ENCODE data around the gene CEP290.

CEP290 gene

DNA sequence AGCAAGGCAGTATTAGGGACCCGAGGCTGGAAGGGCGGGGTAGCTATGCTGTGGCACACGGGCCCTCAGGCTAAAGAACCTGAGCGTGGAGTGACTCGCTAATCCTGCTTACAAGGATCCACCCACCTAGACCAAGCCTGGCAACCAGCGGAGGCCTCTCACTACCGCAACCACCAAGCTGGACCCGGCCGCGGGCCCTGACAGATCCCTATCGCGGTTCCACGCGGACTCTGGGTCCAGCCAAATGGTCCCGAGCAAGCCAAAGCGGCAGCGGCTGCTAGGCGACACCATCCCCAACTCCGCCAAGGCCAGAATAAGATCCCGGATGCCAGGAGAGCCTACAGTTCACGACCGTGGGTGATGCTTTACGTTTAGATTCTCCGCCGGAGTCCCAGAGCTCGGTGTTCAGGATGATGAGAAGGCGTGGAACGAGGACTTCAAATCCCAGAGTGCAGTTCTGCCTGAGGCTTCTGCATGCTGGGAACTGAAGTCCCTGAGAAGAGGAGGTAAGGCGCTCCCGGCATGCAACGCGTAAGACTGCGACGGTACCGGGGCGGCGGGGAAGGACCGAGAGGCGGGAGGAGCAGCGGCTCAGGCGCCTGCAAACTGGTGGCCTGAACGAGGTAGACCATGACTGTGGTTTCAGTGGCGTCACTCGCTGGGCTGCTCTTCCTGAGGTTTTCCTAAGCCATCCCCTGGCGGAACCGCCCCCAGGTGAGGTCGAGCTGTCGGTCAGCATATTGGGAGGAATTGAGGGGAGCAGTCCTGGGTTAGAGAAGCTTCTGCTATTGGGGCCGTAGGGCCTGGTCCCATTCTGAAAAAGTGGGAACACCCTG, at the start of gene CEP290, which contains the start of gene TMTC3 (continued):
- no peak for TF ChIP-seq ZNF266 (tag by site-specific recombination; IDR thresholded peaks at IDR 0.05; ENCODE audit: low read depth)
- TF ChIP-seq ZNF121 (tag by site-specific recombination; IDR thresholded peaks at IDR 0.05): peak; percentile 99
- TF ChIP-seq YY2 (tag by site-specific recombination; IDR thresholded peaks at IDR 0.05): no peak
- TF ChIP-seq ZFP3 (tag by site-specific recombination; IDR thresholded peaks at IDR 0.05; ENCODE audit: low read depth): no peak
- peak; percentile 26 for TF ChIP-seq ZNF561 (tag by site-specific recombination; IDR thresholded peaks at IDR 0.05; ENCODE audit: borderline replicate concordance)
- TF ChIP-seq ZNF2 (tag by site-specific recombination; IDR thresholded peaks at IDR 0.05): peak; percentile 57
- no peak for TF ChIP-seq ZNF223 (tag by site-specific recombination; IDR thresholded peaks at IDR 0.05)
- no peak for TF ChIP-seq ZNF510 (tag by site-specific recombination; IDR thresholded peaks at IDR 0.05; ENCODE audit: insufficient replicate concordance)
- peak; percentile 89 for TF ChIP-seq ZBTB6 (tag by site-specific recombination; IDR thresholded peaks at IDR 0.05)
- TF ChIP-seq ZNF521 (tag by site-specific recombination; IDR thresholded peaks at IDR 0.05): no peak
- TF ChIP-seq ZNF660 (tag by site-specific recombination; IDR thresholded peaks at IDR 0.05): peak; percentile 72; the same call in 1 of the 2 replicates
- no peak for TF ChIP-seq ZNF37A (tag by site-specific recombination; IDR thresholded peaks at IDR 0.05)
- no peak for TF ChIP-seq ZNF621 (tag by site-specific recombination; IDR thresholded peaks at IDR 0.05)
- no peak for TF ChIP-seq ZNF658 (tag by site-specific recombination; IDR thresholded peaks at IDR 0.05)
- no peak for TF ChIP-seq ZNF133 (tag by site-specific recombination; IDR thresholded peaks at IDR 0.05)
- TF ChIP-seq ZSCAN4 (tag by site-specific recombination; IDR thresholded peaks at IDR 0.05): no peak; the same call in 1 of the 2 replicates
- no peak for TF ChIP-seq ZNF837 (tag by site-specific recombination; IDR thresholded peaks at IDR 0.05)
- peak; percentile 96 for TF ChIP-seq ZNF341 (tag by site-specific recombination; IDR thresholded peaks at IDR 0.05; ENCODE audit: low read depth)
- TF ChIP-seq ZFP69B (tag by site-specific recombination; IDR thresholded peaks at IDR 0.05): no peak
- peak; percentile 94 for TF ChIP-seq ZBTB48 (tag by site-specific recombination; IDR thresholded peaks at IDR 0.05)
- TF ChIP-seq TRIM28 (IDR thresholded peaks at IDR 0.05; ENCODE audit: borderline replicate concordance, low read length): 0 out of 2 replicates have a peak, but pooled peaks have one; percentile 31
- TF ChIP-seq ZFP37 (tag by site-specific recombination; IDR thresholded peaks at IDR 0.05): peak; percentile 52; the same call in 1 of the 2 replicates
- TF ChIP-seq ZIC2 (tag by site-specific recombination; IDR thresholded peaks at IDR 0.05): no peak
- TF ChIP-seq ZNF610 (tag by site-specific recombination; IDR thresholded peaks at IDR 0.05; ENCODE audit: borderline replicate concordance): 0 out of 2 replicates have a peak, but pooled peaks have one; percentile 45
- TF ChIP-seq ZNF155 (tag by site-specific recombination; IDR thresholded peaks at IDR 0.05): no peak
- TF ChIP-seq ZNF302 (tag by site-specific recombination; IDR thresholded peaks at IDR 0.05; ENCODE audit: low read depth): no peak
- TF ChIP-seq, protein P1, sequence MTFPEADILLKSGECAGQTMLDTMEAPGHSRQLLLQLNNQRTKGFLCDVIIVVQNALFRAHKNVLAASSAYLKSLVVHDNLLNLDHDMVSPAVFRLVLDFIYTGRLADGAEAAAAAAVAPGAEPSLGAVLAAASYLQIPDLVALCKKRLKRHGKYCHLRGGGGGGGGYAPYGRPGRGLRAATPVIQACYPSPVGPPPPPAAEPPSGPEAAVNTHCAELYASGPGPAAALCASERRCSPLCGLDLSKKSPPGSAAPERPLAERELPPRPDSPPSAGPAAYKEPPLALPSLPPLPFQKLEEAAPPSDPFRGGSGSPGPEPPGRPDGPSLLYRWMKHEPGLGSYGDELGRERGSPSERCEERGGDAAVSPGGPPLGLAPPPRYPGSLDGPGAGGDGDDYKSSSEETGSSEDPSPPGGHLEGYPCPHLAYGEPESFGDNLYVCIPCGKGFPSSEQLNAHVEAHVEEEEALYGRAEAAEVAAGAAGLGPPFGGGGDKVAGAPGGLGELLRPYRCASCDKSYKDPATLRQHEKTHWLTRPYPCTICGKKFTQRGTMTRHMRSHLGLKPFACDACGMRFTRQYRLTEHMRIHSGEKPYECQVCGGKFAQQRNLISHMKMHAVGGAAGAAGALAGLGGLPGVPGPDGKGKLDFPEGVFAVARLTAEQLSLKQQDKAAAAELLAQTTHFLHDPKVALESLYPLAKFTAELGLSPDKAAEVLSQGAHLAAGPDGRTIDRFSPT (tag by site-specific recombination; IDR thresholded peaks at IDR 0.05): 0 out of 2 replicates have a peak, but pooled peaks have one; percentile 10
- peak; percentile 67 for TF ChIP-seq ZNF629 (tag by site-specific recombination; IDR thresholded peaks at IDR 0.05)
- peak; percentile 46; the same call in 1 of the 2 replicates for TF ChIP-seq KLF1 (tag by site-specific recombination; IDR thresholded peaks at IDR 0.05)
- no peak for TF ChIP-seq TCF7L2 (IDR thresholded peaks at IDR 0.05; ENCODE audit: borderline replicate concordance, low read depth, low read length)
- TF ChIP-seq ZNF692 (tag by site-specific recombination; IDR thresholded peaks at IDR 0.05): 0 out of 2 replicates have a peak, but pooled peaks have one; percentile 18
- TF ChIP-seq ZBTB20 (tag by site-specific recombination; IDR thresholded peaks at IDR 0.05): peak; percentile 93
- no peak for TF ChIP-seq KLF10 (tag by site-specific recombination; IDR thresholded peaks at IDR 0.05)
- TF ChIP-seq SP2 (tag by site-specific recombination; IDR thresholded peaks at IDR 0.05): peak; percentile 83
- TF ChIP-seq ZNF560 (tag by site-specific recombination; IDR thresholded peaks at IDR 0.05; ENCODE audit: borderline replicate concordance): no peak

All from HEK293 (cell line).